Activated CD4-positive, CD25-positive, alpha-beta regulatory T cell treated with anti-CD3 and anti-CD28 coated beads, Interleukin-2, amount 50 U/mL, for 16 hours (primary cell): ENCODE measurements around the gene SMAD4.
"Not testable (repeated sequence)": the region's sequence is repeated elsewhere in the genome, so short reads cannot be mapped to it uniquely, and the experiment has no call there.

Experiments used
- DNase-seq: peaks from one replicate; pipeline ENCODE4 v3.0.0-alpha.2; 2020; ENCODE audit warnings: low read depth, low spot score

SMAD4 gene

GRCh38 chr18:51070545-51070944 lies 40.5 kb downstream of the SMAD4 start:
- DNase-seq: no peak

- no peak for DNase-seq
Observed at GRCh38 chr18:51072586-51073313, 42.7 kb downstream of the SMAD4 start.

DNA sequence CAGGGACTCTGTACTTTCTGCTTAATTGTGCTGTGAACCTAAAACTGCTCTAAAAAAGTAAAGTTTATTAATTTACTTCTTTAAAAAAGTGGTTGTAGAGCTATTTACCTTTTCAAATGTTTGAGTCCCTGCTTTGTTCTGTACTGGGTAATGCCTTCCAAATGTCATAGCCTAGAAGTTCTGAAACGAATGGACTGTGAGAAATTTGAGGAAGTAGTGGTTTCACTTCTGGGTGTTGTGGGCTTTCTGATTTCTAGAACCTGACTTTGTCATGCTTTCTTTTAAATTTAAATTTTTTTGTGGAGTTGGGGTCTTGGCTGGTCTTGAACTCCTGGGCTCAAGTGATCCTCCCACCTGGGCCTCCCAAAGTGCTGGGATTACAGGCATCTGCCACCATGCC lies 44.6 kb downstream of the SMAD4 start:
- no peak for DNase-seq

GRCh38 chr18:51076503-51076902 lies 46.5 kb downstream of the SMAD4 start:
- no peak for DNase-seq

- no peak for DNase-seq
Observed at GRCh38 chr18:51077217-51077616, 47.2 kb downstream of the SMAD4 start.

DNA sequence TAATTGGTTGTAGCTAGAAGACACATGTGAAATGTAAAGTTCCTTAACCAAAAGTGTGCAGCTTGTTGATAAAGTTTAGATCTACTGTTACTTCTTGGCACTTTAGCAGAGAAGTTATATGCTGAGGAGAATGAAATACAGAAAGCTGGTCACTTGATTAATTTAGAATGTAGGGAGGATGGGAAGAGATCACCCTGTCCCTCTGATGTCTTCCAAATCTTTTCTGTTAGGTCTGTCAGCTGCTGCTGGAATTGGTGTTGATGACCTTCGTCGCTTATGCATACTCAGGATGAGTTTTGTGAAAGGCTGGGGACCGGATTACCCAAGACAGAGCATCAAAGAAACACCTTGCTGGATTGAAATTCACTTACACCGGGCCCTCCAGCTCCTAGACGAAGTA lies 48.0 kb downstream of the SMAD4 start:
- no peak for DNase-seq

DNA sequence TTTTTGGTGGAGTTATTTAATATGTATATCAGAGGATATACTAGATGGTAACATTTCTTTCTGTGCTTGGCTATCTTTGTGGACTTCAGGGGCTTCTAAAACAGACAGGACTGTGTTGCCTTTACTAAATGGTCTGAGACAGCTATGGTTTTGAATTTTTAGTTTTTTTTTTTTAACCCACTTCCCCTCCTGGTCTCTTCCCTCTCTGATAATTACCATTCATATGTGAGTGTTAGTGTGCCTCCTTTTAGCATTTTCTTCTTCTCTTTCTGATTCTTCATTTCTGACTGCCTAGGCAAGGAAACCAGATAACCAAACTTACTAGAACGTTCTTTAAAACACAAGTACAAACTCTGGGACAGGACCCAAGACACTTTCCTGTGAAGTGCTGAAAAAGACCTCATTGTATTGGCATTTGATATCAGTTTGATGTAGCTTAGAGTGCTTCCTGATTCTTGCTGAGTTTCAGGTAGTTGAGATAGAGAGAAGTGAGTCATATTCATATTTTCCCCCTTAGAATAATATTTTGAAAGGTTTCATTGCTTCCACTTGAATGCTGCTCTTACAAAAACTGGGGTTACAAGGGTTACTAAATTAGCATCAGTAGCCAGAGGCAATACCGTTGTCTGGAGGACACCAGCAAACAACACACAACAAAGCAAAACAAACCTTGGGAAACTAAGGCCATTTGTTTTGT lies 52.7 kb downstream of the SMAD4 start:
- DNase-seq: no peak

GRCh38 chr18:51083398-51083797 lies 53.4 kb downstream of the SMAD4 start:
- DNase-seq: no peak

DNA sequence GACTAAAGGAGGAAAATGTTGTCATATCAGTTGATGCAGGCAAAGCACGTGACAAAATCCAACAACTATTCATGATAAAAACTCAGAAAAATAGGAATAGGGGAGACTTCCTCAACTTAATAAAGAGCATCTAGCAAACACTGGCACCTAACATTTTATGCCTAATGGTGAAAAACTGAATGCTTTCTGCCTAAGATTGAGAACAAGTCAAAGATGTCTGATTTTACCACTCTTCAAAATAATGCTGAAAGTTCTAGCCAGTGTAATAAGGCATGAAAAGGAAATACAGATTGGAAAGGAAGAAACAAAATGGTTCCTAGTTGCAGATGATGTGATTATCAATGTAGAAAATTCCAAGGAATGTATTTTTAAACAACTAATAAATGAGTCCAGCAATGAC lies 58.4 kb downstream of the SMAD4 start:
- DNase-seq: no peak

DNA sequence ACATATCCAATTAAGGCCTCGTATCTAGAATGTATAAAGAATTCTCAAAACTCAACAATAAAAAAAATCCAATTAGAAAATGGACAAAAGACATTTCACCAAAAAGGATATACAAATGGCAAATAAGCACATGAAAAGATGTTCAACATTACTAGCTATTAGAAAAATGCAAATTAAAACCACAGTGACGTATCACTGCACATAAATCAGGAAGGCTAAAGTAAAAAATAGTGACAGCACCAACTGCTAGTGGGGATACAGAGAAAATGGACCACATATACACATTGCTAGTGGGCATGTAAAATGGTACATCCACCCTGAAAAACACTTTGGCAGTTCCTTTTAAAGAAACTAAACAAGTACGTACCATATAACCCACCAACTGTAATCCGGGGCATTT lies 59.7 kb downstream of the SMAD4 start:
- no peak for DNase-seq

- DNase-seq: no peak
Observed at GRCh38 chr18:51091270-51091669, 61.3 kb downstream of the SMAD4 start.

DNA sequence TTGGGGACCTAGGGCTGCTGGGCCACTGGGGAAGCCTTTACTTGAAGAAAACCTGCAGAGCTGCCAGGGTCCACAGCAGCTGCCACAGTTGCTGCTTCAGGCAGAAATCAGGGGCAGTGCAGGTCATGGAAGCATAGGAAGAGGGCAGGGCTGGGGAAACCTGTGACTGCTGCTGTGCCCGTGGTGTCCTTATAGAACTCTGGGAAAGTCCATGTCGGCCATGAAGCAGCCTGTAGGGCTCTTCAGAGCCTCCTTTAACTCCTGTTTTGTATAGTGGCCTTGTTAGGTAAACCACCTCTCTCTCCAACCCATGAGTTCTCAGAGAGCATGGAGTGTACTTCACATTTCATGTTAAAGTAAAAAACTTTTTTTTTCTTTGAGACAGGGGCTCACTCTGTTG lies 62.1 kb downstream of the SMAD4 start:
- DNase-seq: no peak

DNA sequence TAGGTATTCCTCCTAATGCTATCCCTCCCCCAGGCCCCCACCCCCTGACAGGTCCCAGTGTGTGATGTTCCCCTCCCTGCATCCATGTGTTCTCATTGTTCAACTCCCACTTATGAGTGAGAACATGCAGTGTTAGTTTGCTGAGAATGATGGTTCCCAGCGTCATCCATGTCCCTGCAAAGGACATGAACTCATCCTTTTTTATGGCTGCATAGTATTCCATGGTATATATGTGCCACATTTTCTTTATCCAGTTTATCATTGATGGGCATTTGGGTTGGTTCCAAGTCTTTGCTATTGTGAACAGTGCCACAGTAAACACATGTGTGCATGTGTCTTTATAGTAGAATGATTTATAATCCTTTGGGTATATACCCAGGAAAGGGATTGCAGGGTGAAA lies 63.0 kb downstream of the SMAD4 start:
- DNase-seq: not testable (repeated sequence)

GRCh38 chr18:51097021-51097822 lies 67.2 kb downstream of the SMAD4 start:
- DNase-seq: no peak

DNA sequence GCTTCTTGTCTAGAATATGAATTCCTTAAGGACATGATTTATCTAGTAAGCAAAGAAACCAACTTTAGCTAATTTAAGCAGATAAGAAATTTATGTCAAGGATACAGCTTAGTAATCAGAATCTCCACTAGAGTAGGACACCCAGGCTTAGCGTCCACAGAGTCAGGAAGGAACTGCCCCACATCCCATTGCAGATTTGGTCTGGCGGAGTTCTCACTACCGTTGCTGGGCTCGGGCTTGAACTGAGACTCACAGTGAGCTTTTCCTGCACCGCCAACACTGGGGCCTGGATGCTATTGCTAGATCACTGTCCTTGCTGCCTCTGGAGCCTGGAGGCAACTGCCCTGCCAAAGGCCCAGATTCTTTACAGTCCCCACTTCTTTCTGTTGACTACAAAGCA lies 68.1 kb downstream of the SMAD4 start:
- DNase-seq: no peak

GRCh38 chr18:51098513-51098912 lies 68.5 kb downstream of the SMAD4 start:
- no peak for DNase-seq

DNA sequence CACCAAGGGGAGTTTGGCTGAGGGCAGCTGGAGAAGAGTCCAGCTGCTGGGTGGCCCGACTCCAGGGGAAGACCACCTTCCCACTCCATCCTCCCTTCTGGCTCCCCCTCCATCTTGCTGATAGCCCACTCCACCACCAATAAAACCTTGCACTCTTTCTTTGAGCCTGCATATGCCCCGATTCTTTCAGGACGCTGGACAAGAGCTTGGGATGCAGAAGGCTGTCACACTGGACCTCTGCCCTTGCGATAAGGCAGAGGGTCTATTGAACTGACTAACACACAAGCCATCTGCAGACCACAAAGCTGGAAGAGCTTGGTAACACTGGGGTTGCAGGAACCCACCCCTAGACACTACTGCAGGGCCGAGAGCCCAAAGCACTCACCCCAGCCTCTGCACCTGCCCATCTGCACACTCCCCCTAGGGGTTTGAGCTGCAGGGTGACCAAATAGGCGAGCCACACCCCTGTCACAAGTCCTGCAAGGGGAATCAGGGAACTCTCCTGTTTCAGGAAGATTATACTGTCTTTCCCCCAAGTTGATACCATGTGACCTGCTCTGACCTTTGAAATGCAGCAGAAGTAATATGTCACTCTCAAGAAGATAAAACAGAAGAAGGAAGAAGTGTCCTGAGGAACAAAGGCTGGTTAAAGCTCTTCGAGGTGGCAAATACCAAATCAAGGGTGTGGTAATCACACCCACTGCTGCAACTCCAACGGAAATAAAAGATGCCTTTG lies 70.5 kb downstream of the SMAD4 start:
- no peak for DNase-seq

GRCh38 chr18:51107082-51107481 lies 77.1 kb downstream of the SMAD4 start:
- DNase-seq: no peak

DNA sequence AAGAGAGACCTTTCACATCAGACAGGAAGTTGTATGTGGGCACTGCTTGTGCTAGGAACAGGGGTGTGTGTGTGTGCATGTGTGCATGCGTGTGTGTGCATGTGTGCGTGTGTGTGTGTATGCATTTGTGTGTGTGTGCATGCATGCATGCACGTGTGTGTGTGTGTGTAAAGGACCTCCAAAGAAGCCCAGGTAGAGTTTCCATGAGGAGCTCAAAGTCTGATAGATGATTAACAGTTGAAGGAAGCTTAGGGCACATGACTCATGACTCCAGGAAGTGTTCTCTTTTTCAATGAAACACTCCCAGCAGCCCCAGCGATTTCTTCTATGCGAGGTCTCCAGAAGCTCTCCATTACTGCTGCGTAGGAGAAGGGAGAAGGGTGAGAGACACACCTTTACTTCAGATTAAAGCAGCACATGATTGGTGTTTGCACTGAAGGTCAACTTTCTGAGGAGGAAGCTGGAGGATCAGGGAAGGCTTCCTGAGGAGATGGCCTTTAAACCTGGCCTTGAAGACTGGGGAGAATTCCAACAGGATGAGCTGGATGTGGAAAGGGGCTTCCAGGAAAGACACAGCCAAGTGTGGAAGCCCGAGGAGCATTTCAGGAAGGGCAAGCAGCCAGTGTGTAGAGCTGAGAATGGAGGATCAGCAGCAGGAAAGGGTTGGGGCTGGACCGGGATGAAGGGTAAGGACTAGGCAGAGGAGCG lies 77.7 kb downstream of the SMAD4 start:
- DNase-seq: no peak

DNA sequence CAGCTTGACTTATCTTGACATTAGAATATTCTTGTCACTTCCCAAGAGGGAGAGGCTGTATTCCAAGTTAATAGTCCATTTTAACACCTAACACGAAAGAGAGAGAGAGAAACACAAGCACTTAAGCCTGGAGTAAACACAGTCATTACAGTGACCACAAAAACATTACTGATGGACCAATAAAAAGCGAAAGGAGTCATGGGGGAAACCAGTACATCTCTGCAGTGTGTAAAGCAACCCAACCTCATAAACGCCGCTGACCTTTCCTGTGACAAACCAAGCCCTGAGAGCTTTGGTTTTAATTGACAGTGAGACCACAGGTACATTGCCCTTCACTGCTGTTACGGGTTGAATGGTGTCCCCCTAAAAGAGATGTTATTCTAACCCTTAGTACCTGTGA lies 78.3 kb downstream of the SMAD4 start:
- no peak for DNase-seq

GRCh38 chr18:51110073-51110797 lies 80.2 kb downstream of the SMAD4 start:
- DNase-seq: peak; percentile 47
